ENCODE measurements around the gene SLC22A6. TPM values are rescaled to one million over a fixed set of nuclear protein-coding genes. Genes with fewer than 3 reads are reported as not detected.

SLC22A6 gene
- total RNA-seq, 1 experiment from 2014 or later = not detected

- ChIA-PET CTCF (no interaction called here), POLR2A (ENCODE audit: unreplicated experiment) (no interaction called here)
- Histone ChIP-seq H4K20me1 (ENCODE audit: insufficient read depth) (no peaks in the 10 kb centered on the region), H3K27ac (no peak overlapping the region), H2AFZ (no peak overlapping the region), H3K4me1 (replicated peaks; ENCODE audit: insufficient read depth) (no peaks in the 10 kb centered on the region), H3K27me3 (ENCODE audit: insufficient read depth, low read depth) (peaks cover 58% of the 10 kb centered on the region), H3K9me3 (ENCODE audit: insufficient read depth, low read depth) (no peaks in the 10 kb centered on the region), H3F3A (ENCODE audit: insufficient read depth, low read depth) (no peaks in the 10 kb centered on the region), H3K79me2 (ENCODE audit: low read depth) (no peaks in the 10 kb centered on the region), H3K4me2 (no peak overlapping the region), H3K36me3 (ENCODE audit: low read depth) (no peaks in the 10 kb centered on the region), H3K9me2 (ENCODE audit: insufficient read depth) (no peaks in the 10 kb centered on the region), H3K4me3 (no peak overlapping the region)
- intact Hi-C loops (cut with micrococcal nuclease; ENCODE audit: unreplicated experiment) = no loop called here
- TF ChIP-seq, protein P1, sequence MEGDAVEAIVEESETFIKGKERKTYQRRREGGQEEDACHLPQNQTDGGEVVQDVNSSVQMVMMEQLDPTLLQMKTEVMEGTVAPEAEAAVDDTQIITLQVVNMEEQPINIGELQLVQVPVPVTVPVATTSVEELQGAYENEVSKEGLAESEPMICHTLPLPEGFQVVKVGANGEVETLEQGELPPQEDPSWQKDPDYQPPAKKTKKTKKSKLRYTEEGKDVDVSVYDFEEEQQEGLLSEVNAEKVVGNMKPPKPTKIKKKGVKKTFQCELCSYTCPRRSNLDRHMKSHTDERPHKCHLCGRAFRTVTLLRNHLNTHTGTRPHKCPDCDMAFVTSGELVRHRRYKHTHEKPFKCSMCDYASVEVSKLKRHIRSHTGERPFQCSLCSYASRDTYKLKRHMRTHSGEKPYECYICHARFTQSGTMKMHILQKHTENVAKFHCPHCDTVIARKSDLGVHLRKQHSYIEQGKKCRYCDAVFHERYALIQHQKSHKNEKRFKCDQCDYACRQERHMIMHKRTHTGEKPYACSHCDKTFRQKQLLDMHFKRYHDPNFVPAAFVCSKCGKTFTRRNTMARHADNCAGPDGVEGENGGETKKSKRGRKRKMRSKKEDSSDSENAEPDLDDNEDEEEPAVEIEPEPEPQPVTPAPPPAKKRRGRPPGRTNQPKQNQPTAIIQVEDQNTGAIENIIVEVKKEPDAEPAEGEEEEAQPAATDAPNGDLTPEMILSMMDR (conservative IDR thresholded peaks at IDR 0.05) = no peak
- no peak for TF ChIP-seq EZH2 (IDR thresholded peaks at IDR 0.05; ENCODE audit: low read depth)
- no TSS peak for BruUV-seq (replicated peaks)
- no peak for DNase-seq
Measured at GRCh38 chr11:62928011-62928410, 56.8 kb downstream of the SLC22A6 start.

DNA sequence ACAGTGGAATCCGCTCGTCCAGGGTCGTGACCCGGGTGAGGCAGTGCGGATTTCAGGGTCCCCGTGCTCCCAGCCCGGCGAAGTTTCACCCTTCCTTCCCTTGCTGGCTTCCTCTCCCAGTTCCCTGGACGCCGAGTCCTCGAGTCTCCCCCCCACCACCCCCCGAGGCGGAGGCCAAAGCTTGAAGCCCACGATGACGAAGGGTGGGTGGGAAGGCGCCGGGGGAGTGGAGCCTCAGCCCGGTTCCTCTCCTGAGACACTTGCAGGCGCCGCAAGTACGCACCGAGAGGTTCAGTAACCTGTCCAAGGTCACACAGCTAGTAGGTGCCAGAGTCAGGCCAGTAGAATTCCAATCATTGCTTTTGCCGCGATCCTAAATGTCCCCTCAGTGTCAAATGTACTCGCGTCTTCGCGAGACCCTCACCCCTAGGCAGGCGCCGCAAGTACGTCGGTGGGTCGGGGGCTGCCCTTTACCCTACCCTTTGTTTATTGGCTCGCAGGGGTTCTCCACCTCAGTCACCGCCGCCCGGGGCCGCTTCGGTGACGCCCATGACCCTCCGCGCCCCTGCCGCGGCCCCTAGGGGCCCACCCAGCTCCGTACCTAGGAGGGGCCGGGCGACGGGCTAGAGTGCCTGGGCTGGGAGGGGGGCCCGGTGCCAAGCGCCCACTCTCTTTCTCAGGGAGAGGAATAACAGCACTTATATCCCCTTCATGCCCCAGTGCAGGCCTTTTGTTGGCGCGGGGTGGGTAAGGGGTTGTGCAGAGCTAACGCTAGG is 57.9 kb downstream of the SLC22A6 start:
- Histone ChIP-seq H3K4me3 (no peak overlapping the region), H3K4me1 (replicated peaks; ENCODE audit: insufficient read depth) (no peaks in the 10 kb centered on the region), H3F3A (ENCODE audit: insufficient read depth, low read depth) (no peaks in the 10 kb centered on the region), H3K36me3 (ENCODE audit: low read depth) (no peaks in the 10 kb centered on the region), H3K27ac (no peak overlapping the region), H3K9me3 (ENCODE audit: insufficient read depth, low read depth) (no peaks in the 10 kb centered on the region), H3K9me2 (ENCODE audit: insufficient read depth) (no peaks in the 10 kb centered on the region), H3K79me2 (ENCODE audit: low read depth) (no peaks in the 10 kb centered on the region), H4K20me1 (ENCODE audit: insufficient read depth) (no peaks in the 10 kb centered on the region), H2AFZ (no peak overlapping the region), H3K4me2 (no peak overlapping the region), H3K27me3 (ENCODE audit: insufficient read depth, low read depth) (peaks cover 70% of the 10 kb centered on the region)
- POLR2A ChIA-PET (ENCODE audit: unreplicated experiment) = interaction anchor here (0.5 kb wide), 2 partner anchors 81 to 244 kb away, joined by 3 to 5 read pairs; no protein-coding TSS in a partner anchor
- no peak for DNase-seq
- CTCF ChIA-PET = no interaction called here
- no peak for TF ChIP-seq EZH2 (IDR thresholded peaks at IDR 0.05; ENCODE audit: low read depth)
- TF ChIP-seq, protein P1 (conservative IDR thresholded peaks at IDR 0.05) = no peak
- intact Hi-C loops (cut with micrococcal nuclease; ENCODE audit: unreplicated experiment) = no loop called here
- no TSS peak for BruUV-seq (replicated peaks)

Other genes starting within 250 kb of the SLC22A6 start
- 16.5 and 17.2 TPM in 2 replicates for gene ZBTB3, start 230.8 kb downstream of the SLC22A6 start, total RNA-seq (2021)
- 131 and 155 TPM in 2 replicates for gene POLR2G, start 223.4 kb downstream of the SLC22A6 start, total RNA-seq (2021)
- gene TAF6L, start 213.6 kb downstream of the SLC22A6 start, total RNA-seq (2021) = 31.2 and 36.4 TPM in 2 replicates
- gene TMEM179B, start 197.6 kb downstream of the SLC22A6 start, total RNA-seq (2021) = 45.5 and 48.3 TPM in 2 replicates
- 17.9 and 22.6 TPM in 2 replicates for gene TMEM223, start 193.0 kb downstream of the SLC22A6 start, total RNA-seq (2021)
- gene NXF1, start 179.5 kb downstream of the SLC22A6 start, total RNA-seq (2021) = 45.6 and 56.1 TPM in 2 replicates
- gene STX5, start 152.9 kb downstream of the SLC22A6 start, total RNA-seq (2021) = 61.9 and 65.8 TPM in 2 replicates
- not detected in 2 replicates for gene TEX54, start 152.1 kb downstream of the SLC22A6 start, total RNA-seq (2021)
- 72.4 and 74.1 TPM in 2 replicates for gene WDR74, start 145.4 kb downstream of the SLC22A6 start, total RNA-seq (2021)
- gene SLC3A2, start 104.1 kb downstream of the SLC22A6 start, total RNA-seq (2021) = 513 and 619 TPM in 2 replicates
- not detected in 2 replicates for gene CHRM1, start 63.6 kb downstream of the SLC22A6 start, total RNA-seq (2021)
- gene SLC22A8, start 30.9 kb upstream of the SLC22A6 start, total RNA-seq (2021) = not detected in 2 replicates
- gene SLC22A24, start 159.3 kb upstream of the SLC22A6 start, total RNA-seq (2021) = not detected in 2 replicates

Measured in PC-9 (cell line).